ENCODE results near the gene ZNF556.
"Not testable (repeated sequence)": the region's sequence is repeated elsewhere in the genome, so short reads cannot be mapped to it uniquely, and the experiment has no call there.

The ZNF556 gene

GRCh38 chr19:2853015-2853606 lies 14.0 kb upstream of the ZNF556 start:
- no peak for DNase-seq (ENCODE audit: low read depth in 2 of 2)

- no peak for DNase-seq (ENCODE audit: low read depth in 2 of 2)
Measured at GRCh38 chr19:2854849-2855248, 12.3 kb upstream of the ZNF556 start.

GRCh38 chr19:2856457-2857050 lies 10.6 kb upstream of the ZNF556 start:
- DNase-seq (ENCODE audit: low read depth in 2 of 2): no peak

GRCh38 chr19:2858864-2859263 lies 8.3 kb upstream of the ZNF556 start:
- no peak for DNase-seq (ENCODE audit: low read depth in 2 of 2)

- DNase-seq (ENCODE audit: low read depth in 2 of 2): no peak
Measured at GRCh38 chr19:2863816-2864215, 3.3 kb upstream of the ZNF556 start.

GRCh38 chr19:2865334-2866100 lies 1.6 kb upstream of the ZNF556 start:
- DNase-seq (ENCODE audit: low read depth in 2 of 2): no peak

- no peak for DNase-seq (ENCODE audit: low read depth in 2 of 2)
Measured at GRCh38 chr19:2866495-2867024, 575 bp upstream of the ZNF556 start.

GRCh38 chr19:2869618-2870017 lies 2.5 kb downstream of the ZNF556 start:
- DNase-seq (ENCODE audit: low read depth in 2 of 2): no peak

GRCh38 chr19:2872175-2872574 lies 5.0 kb downstream of the ZNF556 start:
- DNase-seq (ENCODE audit: low read depth in 2 of 2): not testable (repeated sequence)

GRCh38 chr19:2877398-2878331 lies 10.5 kb downstream of the ZNF556 start:
- DNase-seq (ENCODE audit: low read depth in 2 of 2): no peak

GRCh38 chr19:2883686-2884439 lies 16.7 kb downstream of the ZNF556 start:
- DNase-seq (ENCODE audit: low read depth in 2 of 2): no peak

- DNase-seq (ENCODE audit: low read depth in 2 of 2): no peak
Measured at GRCh38 chr19:2885736-2886135, 18.6 kb downstream of the ZNF556 start.

- no peak for DNase-seq (ENCODE audit: low read depth in 2 of 2)
Measured at GRCh38 chr19:2887391-2887914, 20.3 kb downstream of the ZNF556 start.

GRCh38 chr19:2888731-2889224 lies 21.6 kb downstream of the ZNF556 start:
- peak in 1 of 2 donors; percentile 40 for DNase-seq (ENCODE audit: low read depth in 2 of 2)

- DNase-seq (ENCODE audit: low read depth in 2 of 2): not testable (repeated sequence)
Measured at GRCh38 chr19:2890531-2890930, 23.4 kb downstream of the ZNF556 start.

- DNase-seq (ENCODE audit: low read depth in 2 of 2): no peak
Measured at GRCh38 chr19:2896694-2897093, 29.6 kb downstream of the ZNF556 start.

- DNase-seq (ENCODE audit: low read depth in 2 of 2): peak; percentile 98 to 99
Measured at GRCh38 chr19:2900296-2901252, 33.4 kb downstream of the ZNF556 start, which contains the start of gene ZNF57. Gene ZNF57 (plus strand): TSS chr19:2900928. CDS start chr19:2901046, 118 bp downstream.

GRCh38 chr19:2902590-2903218 lies 35.6 kb downstream of the ZNF556 start:
- DNase-seq (ENCODE audit: low read depth in 2 of 2): no peak

- DNase-seq (ENCODE audit: low read depth in 2 of 2): not testable (repeated sequence)
Measured at GRCh38 chr19:2903326-2903725, 36.2 kb downstream of the ZNF556 start.
